GM10266 (cell line): ENCODE measurements around the gene TRAP1.

Source experiments
- DNase-seq: peaks from one replicate; pipeline ENCODE4 v3.0.0; 2012; ENCODE audit errors: extremely low spot score
- CTCF ChIP-seq: IDR thresholded peaks from 2 replicates; pipeline ENCODE4 v1.5.1; 2012; ENCODE audit warnings: mild to moderate bottlenecking, low read depth; ENCODE audit not compliant: control insufficient read depth, insufficient read depth; ENCODE audit errors: missing control alignments

TRAP1 gene

GRCh38 chr16:3717235-3718018 is at the start of gene TRAP1:
TRAP1 (minus strand) TSS chr16:3717524; CDS start chr16:3717508, 16 bp downstream.
- no peak for TF ChIP-seq CTCF

GRCh38 chr16:3766177-3766576 is 48.9 kb upstream of the TRAP1 start:
- DNase-seq = no peak
- no peak for TF ChIP-seq CTCF

More at GRCh38 chr16:3717235-3718018, at the start of gene TRAP1:
- peak; percentile 98 for DNase-seq

GRCh38 chr16:3764409-3764808 is 47.1 kb upstream of the TRAP1 start:
- DNase-seq = no peak
- no peak for TF ChIP-seq CTCF

- no peak for DNase-seq
- TF ChIP-seq CTCF = no peak
Measured at GRCh38 chr16:3762107-3762750, 44.9 kb upstream of the TRAP1 start.

GRCh38 chr16:3761375-3762106 is 44.2 kb upstream of the TRAP1 start:
- no peak for TF ChIP-seq CTCF
- no peak for DNase-seq

GRCh38 chr16:3760518-3760917 is 43.2 kb upstream of the TRAP1 start:
- no peak for TF ChIP-seq CTCF
- DNase-seq = no peak
